Thoracic aorta (tissue), 2 donors: Measurements from ENCODE around the gene C4BPB. TPM values are rescaled to one million over a fixed set of nuclear protein-coding genes. Genes with fewer than 3 reads are reported as not detected.

Experiments
- ATAC-seq: fragments of 150-250 bp; one replicate; pipeline ENCODE4 v1.8.0; 2017; ENCODE audit warnings: low read depth; ENCODE audit not compliant: insufficient number of reproducible peaks, low FRiP score
- DNase-seq: peaks from one replicate; pipeline ENCODE4 v3.0.0-alpha.2; 2020; ENCODE audit warnings: low spot score
- H3K27ac ChIP-seq, 2 donors: fragments of 200-600 bp; sonication (generic); 1 replicate in 1 of 2; 2 replicates in 1 of 2; pipeline ENCODE4 v1.5.1; 2016; ENCODE audit warnings: mild to moderate bottlenecking in 2 of 2, moderate library complexity in 2 of 2
- H3K27me3 ChIP-seq: fragments of 200-600 bp; sonication (generic); replicated peaks from 2 replicates; pipeline ENCODE4 v1.6.0; 2016; ENCODE audit warnings: mild to moderate bottlenecking; ENCODE audit not compliant: insufficient read depth
- H3K36me3 ChIP-seq: fragments of 200-600 bp; sonication (generic); one replicate; pipeline ENCODE4 v1.5.1; 2016
- H3K4me1 ChIP-seq, 2 donors: fragments of 200-600 bp; sonication (generic); 1 replicate in 1 of 2; 2 replicates in 1 of 2; pipeline versions ENCODE4 v1.5.1 to v1.6.0; 2016; ENCODE audit warnings: low read depth in 2 of 2, mild to moderate bottlenecking in 1 of 2; ENCODE audit not compliant: control insufficient read depth in 1 of 2
- H3K4me3 ChIP-seq: fragments of 200-600 bp; sonication (generic); 2 replicates; pipeline ENCODE4 v1.5.1; 2016; ENCODE audit warnings: mild to moderate bottlenecking
- H3K9me3 ChIP-seq: fragments of 200-600 bp; sonication (generic); 2 replicates; pipeline ENCODE4 v1.5.1; 2016
- CTCF ChIP-seq: fragments of 200-600 bp; sonication (generic); IDR thresholded peaks from one replicate; pipeline ENCODE4 v1.5.1; 2019; ENCODE audit warnings: antibody characterized with exemption
- total RNA-seq, 2 donors: library from RNA; depleted of rRNA; stranded (reverse); fragments of >200 nt; gene quantifications; one replicate each; pipeline versions ENCODE4 v1.1.0 to v1.2.3, GENCODE V29; 2016

C4BPB gene
- total RNA-seq, 2 donors from 2014 or later: 0.54 to 3.7 TPM

GRCh38 chr1:207091200-207091908 lies 2.7 kb downstream of the C4BPB start:
- TF ChIP-seq CTCF: no peak
- Histone ChIP-seq H3K36me3 (no peaks in the 10 kb centered on the region), H3K4me1 (peaks cover 4 to 6% of the 10 kb centered on the region in 2 donors), H3K27ac (no peak overlapping the region), H3K27me3 (no peaks in the 10 kb centered on the region), H3K9me3 (no peaks in the 10 kb centered on the region), H3K4me3 (no peak overlapping the region)
- DNase-seq: no peak
- ATAC-seq: no peak

GRCh38 chr1:207093944-207094343 lies 5.3 kb downstream of the C4BPB start:
- Histone ChIP-seq H3K36me3 (no peaks in the 10 kb centered on the region), H3K4me3 (no peak overlapping the region), H3K4me1 (peaks cover 4 to 6% of the 10 kb centered on the region in 2 donors), H3K27ac (no peak overlapping the region), H3K9me3 (no peaks in the 10 kb centered on the region), H3K27me3 (no peaks in the 10 kb centered on the region)
- TF ChIP-seq CTCF: no peak
- DNase-seq (no peak), ATAC-seq (no peak)

- H3K4me1 ChIP-seq: no peaks in the 10 kb centered on the region
- no peaks in the 10 kb centered on the region for H3K27me3 ChIP-seq
- no peaks in the 10 kb centered on the region for H3K9me3 ChIP-seq
- DNase-seq (no peak), ATAC-seq (no peak)
- H3K4me3 ChIP-seq: no peak overlapping the region
- no peaks in the 10 kb centered on the region for H3K36me3 ChIP-seq
- no peak for TF ChIP-seq CTCF
- H3K27ac ChIP-seq: no peak overlapping the region
Observed at GRCh38 chr1:207097871-207098324, 9.2 kb downstream of the C4BPB start.

- DNase-seq: no peak
- no peak overlapping the region for H3K4me3 ChIP-seq
- H3K36me3 ChIP-seq: no peaks in the 10 kb centered on the region
- TF ChIP-seq CTCF: no peak
- no peaks in the 10 kb centered on the region for H3K9me3 ChIP-seq
- H3K27ac ChIP-seq: no peak overlapping the region
- ATAC-seq: no peak
- H3K27me3 ChIP-seq: no peaks in the 10 kb centered on the region
- H3K4me1 ChIP-seq: no peaks in the 10 kb centered on the region
Observed at GRCh38 chr1:207101720-207102119, 13.1 kb downstream of the C4BPB start.

GRCh38 chr1:207102146-207102545 lies 13.5 kb downstream of the C4BPB start:
- Histone ChIP-seq H3K4me3 (no peak overlapping the region), H3K36me3 (no peaks in the 10 kb centered on the region), H3K9me3 (no peaks in the 10 kb centered on the region), H3K27me3 (no peaks in the 10 kb centered on the region), H3K27ac (no peak overlapping the region), H3K4me1 (no peaks in the 10 kb centered on the region)
- no peak for TF ChIP-seq CTCF
- no peak for DNase-seq
- ATAC-seq: no peak
